HepG2 (cell line): Measurements from ENCODE around the gene C2orf49. TPM values are rescaled to one million over a fixed set of nuclear protein-coding genes. Genes with fewer than 3 reads are reported as not detected.

ENCODE experiments used
- ARNTL ChIP-seq: sonication (generic); formaldehyde crosslinking; IDR thresholded peaks from 2 replicates; pipeline ENCODE4 v1.4.0; 2020; ENCODE audit warnings: mild to moderate bottlenecking, missing genetic modification reagents
- ATAD3A ChIP-seq: sonication (generic); formaldehyde crosslinking; IDR thresholded peaks from 2 replicates; pipeline ENCODE4 v1.4.0; 2020; ENCODE audit warnings: missing genetic modification reagents
- ATF1 ChIP-seq: IDR thresholded peaks from 2 replicates; pipeline ENCODE4 v1.6.1; 2016; ENCODE audit warnings: mild to moderate bottlenecking, control low read depth
- ATF7 ChIP-seq, 2 experiments: fragments of 450-650 bp in 1 of 2; sonication (generic) in 1 of 2; formaldehyde crosslinking in 1 of 2; IDR thresholded peaks; 2 replicates each; pipeline versions ENCODE4 v1.4.0 to v1.6.1; 2016 to 2020; ENCODE audit warnings: antibody characterized with exemption in 1 of 2, mild to moderate bottlenecking in 1 of 2, missing genetic modification reagents in 1 of 2
- BRCA1 ChIP-seq: sonication (generic); formaldehyde crosslinking; IDR thresholded peaks from 2 replicates; pipeline ENCODE4 v1.4.0; 2020; ENCODE audit warnings: missing genetic modification reagents
- CREB3 ChIP-seq: sonication (generic); formaldehyde crosslinking; IDR thresholded peaks from 2 replicates; pipeline ENCODE4 v1.5.0; 2020; ENCODE audit warnings: missing genetic modification reagents
- KLF12 ChIP-seq: sonication (generic); formaldehyde crosslinking; IDR thresholded peaks from 2 replicates; pipeline ENCODE4 v1.4.0; 2020; ENCODE audit warnings: missing genetic modification reagents, borderline replicate concordance
- NFAT5 ChIP-seq: sonication (generic); formaldehyde crosslinking; IDR thresholded peaks from 2 replicates; pipeline ENCODE4 v1.4.0; 2020; ENCODE audit warnings: missing genetic modification reagents
- NFE2L1 ChIP-seq: sonication (generic); formaldehyde crosslinking; IDR thresholded peaks from 2 replicates; pipeline ENCODE4 v1.4.0; 2020; ENCODE audit warnings: missing genetic modification reagents, mild to moderate bottlenecking, borderline replicate concordance
- PITX1 ChIP-seq: sonication (generic); formaldehyde crosslinking; IDR thresholded peaks from 2 replicates; pipeline ENCODE4 v1.5.1; 2020; ENCODE audit warnings: mild to moderate bottlenecking, missing genetic modification reagents
- RARA ChIP-seq: IDR thresholded peaks from 2 replicates; pipeline ENCODE4 v1.6.1; 2016; ENCODE audit warnings: missing genetic modification reagents, missing compliant biosample characterization
- SIX1 ChIP-seq: sonication (generic); formaldehyde crosslinking; IDR thresholded peaks from 2 replicates; pipeline ENCODE4 v1.4.0; 2020; ENCODE audit warnings: missing genetic modification reagents, borderline replicate concordance
- SSRP1 ChIP-seq: IDR thresholded peaks from 2 replicates; pipeline ENCODE4 v1.6.1; 2016; ENCODE audit warnings: control low read depth
- ZBTB34 ChIP-seq: sonication (generic); formaldehyde crosslinking; IDR thresholded peaks from 2 replicates; pipeline ENCODE4 v1.8.0; 2022; ENCODE audit warnings: mild to moderate bottlenecking, missing genetic modification reagents
- ZFP36L1 ChIP-seq: sonication (generic); formaldehyde crosslinking; IDR thresholded peaks from 2 replicates; pipeline ENCODE4 v1.8.0; 2022; ENCODE audit warnings: mild to moderate bottlenecking, missing genetic modification reagents, moderate library complexity
- ZFP82 ChIP-seq: sonication (generic); formaldehyde crosslinking; IDR thresholded peaks from 2 replicates; pipeline ENCODE4 v1.5.1; 2020; ENCODE audit warnings: mild to moderate bottlenecking, missing genetic modification reagents, borderline replicate concordance
- ZNF17 ChIP-seq: sonication (generic); formaldehyde crosslinking; IDR thresholded peaks from 2 replicates; pipeline ENCODE4 v1.5.0; 2020; ENCODE audit warnings: mild to moderate bottlenecking, missing genetic modification reagents
- ZNF232 ChIP-seq: sonication (generic); formaldehyde crosslinking; IDR thresholded peaks from 2 replicates; pipeline ENCODE4 v1.4.0; 2020; ENCODE audit warnings: missing genetic modification reagents, borderline replicate concordance
- ZNF235 ChIP-seq: sonication (generic); formaldehyde crosslinking; IDR thresholded peaks from 2 replicates; pipeline ENCODE4 v1.8.1; 2023; ENCODE audit warnings: mild to moderate bottlenecking, missing genetic modification reagents, borderline replicate concordance
- ZNF337 ChIP-seq: sonication (generic); formaldehyde crosslinking; IDR thresholded peaks from 2 replicates; pipeline ENCODE4 v1.5.1; 2020; ENCODE audit warnings: missing genetic modification reagents, low read depth, mild to moderate bottlenecking, borderline replicate concordance
- ZNF567 ChIP-seq: sonication (generic); formaldehyde crosslinking; IDR thresholded peaks from 2 replicates; pipeline ENCODE4 v1.8.1; 2023; ENCODE audit warnings: mild to moderate bottlenecking, missing genetic modification reagents, borderline replicate concordance
- polyA plus RNA-seq, 8 experiments: library from polyadenylated mRNA; depleted of rRNA in 3 of 8; stranded (reverse) in 7 of 8; unstranded in 1 of 8; fragments of >200 nt; fragmentation: Illumina TruSeq in 4 of 8; extraction: Trizol in 4 of 8; gene quantifications; 2 replicates each; pipeline versions ENCODE4 v1.2.1 to v1.2.3, GENCODE V29; 2011 to 2016; ENCODE audit warnings: low read depth in 4 of 8, missing spikeins in 1 of 8, mixed read lengths in 1 of 8; ENCODE audit not compliant: insufficient read depth in 1 of 8
- total RNA-seq, 5 experiments: library from RNA; depleted of rRNA; stranded (reverse); fragments of >200 nt; fragmentation: Illumina TruSeq; extraction: Trizol; gene quantifications; 2 replicates each; pipeline ENCODE4 v1.2.3, GENCODE V29; 2016; ENCODE audit warnings: low read depth in 1 of 5
- TF ChIP-seq, protein P1 (sequence below): sonication (generic); formaldehyde crosslinking; IDR thresholded peaks from 2 replicates; pipeline ENCODE4 v1.5.0; 2020; ENCODE audit warnings: mild to moderate bottlenecking, missing genetic modification reagents

The C2orf49 gene
- total and polyA plus RNA-seq, 2 of the 13 experiments (the other 11 are each of a cell fraction or from before 2014, with no cell fraction given), result 24.7 to 28.8 TPM

GRCh38 chr2:105394951-105395611 is 57.7 kb downstream of the C2orf49 start (continued):
- TF ChIP-seq KLF12 (CRISPR knock-in tag) (no peak), CREB3 (CRISPR knock-in tag) (no peak), SIX1 (CRISPR knock-in tag) (peak; percentile 88; the same call in 1 of the 2 replicates), ZFP82 (no peak), SSRP1 (CRISPR knock-in tag) (no peak), PITX1 (CRISPR knock-in tag) (no peak), ZNF337 (CRISPR knock-in tag) (no peak), ZNF17 (CRISPR knock-in tag) (no peak), ZBTB34 (CRISPR knock-in tag) (no peak), NFAT5 (no peak), ARNTL (CRISPR knock-in tag) (no peak), NFE2L1 (no peak), ATAD3A (CRISPR knock-in tag) (no peak), ATF1 (CRISPR knock-in tag) (peak; percentile 39; the same call in 1 of the 2 replicates), ZFP36L1 (CRISPR knock-in tag) (0 out of 2 replicates have a peak, but pooled peaks have one; percentile 30), RARA (CRISPR knock-in tag) (peak; percentile 83), ZNF567 (CRISPR knock-in tag) (0 out of 2 replicates have a peak, but pooled peaks have one; percentile 83), ATF7 (IDR thresholded peaks at IDR 0.05) (no peak), ATF7 (CRISPR knock-in tag; IDR thresholded peaks at IDR 0.05) (no peak), BRCA1 (CRISPR knock-in tag) (no peak), ZNF235 (CRISPR knock-in tag) (no peak), ZNF232 (CRISPR knock-in tag) (no peak)
- TF ChIP-seq, protein P1, sequence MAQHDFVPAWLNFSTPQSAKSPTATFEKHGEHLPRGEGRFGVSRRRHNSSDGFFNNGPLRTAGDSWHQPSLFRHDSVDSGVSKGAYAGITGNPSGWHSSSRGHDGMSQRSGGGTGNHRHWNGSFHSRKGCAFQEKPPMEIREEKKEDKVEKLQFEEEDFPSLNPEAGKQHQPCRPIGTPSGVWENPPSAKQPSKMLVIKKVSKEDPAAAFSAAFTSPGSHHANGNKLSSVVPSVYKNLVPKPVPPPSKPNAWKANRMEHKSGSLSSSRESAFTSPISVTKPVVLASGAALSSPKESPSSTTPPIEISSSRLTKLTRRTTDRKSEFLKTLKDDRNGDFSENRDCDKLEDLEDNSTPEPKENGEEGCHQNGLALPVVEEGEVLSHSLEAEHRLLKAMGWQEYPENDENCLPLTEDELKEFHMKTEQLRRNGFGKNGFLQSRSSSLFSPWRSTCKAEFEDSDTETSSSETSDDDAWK, result no peak
